Esophagus (tissue), 2 donors: Measurements from ENCODE around the gene FAM43A. TPM values are rescaled to one million over a fixed set of nuclear protein-coding genes. Genes with fewer than 3 reads are reported as not detected.

ENCODE experiments used
- H3K27ac ChIP-seq, 2 donors: one replicate each; pipeline ENCODE4 v1.5.1; 2013; ENCODE audit warnings: low read depth in 2 of 2, mild to moderate bottlenecking in 2 of 2, inconsistent platforms in 1 of 2, low read length in 1 of 2, moderate library complexity in 1 of 2
- H3K27me3 ChIP-seq, 2 donors: one replicate each; pipeline ENCODE4 v1.6.1; 2013; ENCODE audit warnings: low read length in 2 of 2, control low read depth in 1 of 2, mild to moderate bottlenecking in 1 of 2; ENCODE audit not compliant: insufficient read depth in 2 of 2, control insufficient read depth in 1 of 2
- H3K36me3 ChIP-seq, 2 donors: one replicate each; pipeline ENCODE4 v1.6.1; 2013; ENCODE audit warnings: low read length in 1 of 2; ENCODE audit not compliant: control insufficient read depth in 2 of 2, insufficient read depth in 2 of 2
- H3K4me1 ChIP-seq, 2 donors: one replicate each; pipeline ENCODE4 v1.6.1; 2013; ENCODE audit warnings: low read length in 1 of 2; ENCODE audit not compliant: control insufficient read depth in 2 of 2, insufficient read depth in 2 of 2
- H3K4me3 ChIP-seq, 2 donors: one replicate each; pipeline ENCODE4 v1.5.1; 2013; ENCODE audit warnings: low read length in 2 of 2, mild to moderate bottlenecking in 2 of 2, low read depth in 1 of 2, moderate library complexity in 1 of 2
- H3K9me3 ChIP-seq, 2 donors: one replicate each; pipeline ENCODE4 v1.6.1; 2013; ENCODE audit warnings: mild to moderate bottlenecking in 2 of 2, low read depth in 1 of 2, low read length in 1 of 2, moderate library complexity in 1 of 2; ENCODE audit not compliant: control insufficient read depth in 2 of 2, insufficient read depth in 1 of 2
- WGBS, 2 donors: extraction: QIAGEN DNeasy Blood & Tissue Kit; methylation state at CpG; one replicate each; pipeline ENCODE4 v1.1.7; 2013; 5-methylcytosine and 5-hydroxymethylcytosine counted together
- polyA plus RNA-seq, 2 donors: library from polyadenylated mRNA; stranded (reverse); fragments of 200-250 nt; gene quantifications; one replicate each; pipeline ENCODE4 v1.2.3, GENCODE V29; 2013
- donor health status: healthy with polysubstance abuse.
- donor health status: Bipolar disorder and iron deficiency.

The FAM43A gene, protein sequence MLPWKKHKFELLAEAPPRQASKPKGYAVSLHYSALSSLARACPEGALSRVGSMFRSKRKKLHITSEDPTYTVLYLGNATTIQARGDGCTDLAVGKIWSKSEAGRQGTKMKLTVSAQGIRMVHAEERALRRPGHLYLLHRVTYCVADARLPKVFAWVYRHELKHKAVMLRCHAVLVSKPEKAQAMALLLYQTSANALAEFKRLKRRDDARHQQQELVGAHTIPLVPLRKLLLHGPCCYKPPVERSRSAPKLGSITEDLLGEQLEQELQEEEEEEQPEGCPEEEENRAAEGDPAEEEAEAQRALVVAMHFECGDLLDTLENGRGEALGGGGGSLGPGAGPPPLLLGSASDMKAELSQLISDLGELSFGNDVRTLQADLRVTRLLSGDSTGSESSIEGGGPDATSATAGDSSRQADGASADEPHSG
- 10 to 100 TPM in 1 of 2 donors, 1 to 10 TPM in 1; 9.0 to 15.5 TPM for polyA plus RNA-seq

DNA sequence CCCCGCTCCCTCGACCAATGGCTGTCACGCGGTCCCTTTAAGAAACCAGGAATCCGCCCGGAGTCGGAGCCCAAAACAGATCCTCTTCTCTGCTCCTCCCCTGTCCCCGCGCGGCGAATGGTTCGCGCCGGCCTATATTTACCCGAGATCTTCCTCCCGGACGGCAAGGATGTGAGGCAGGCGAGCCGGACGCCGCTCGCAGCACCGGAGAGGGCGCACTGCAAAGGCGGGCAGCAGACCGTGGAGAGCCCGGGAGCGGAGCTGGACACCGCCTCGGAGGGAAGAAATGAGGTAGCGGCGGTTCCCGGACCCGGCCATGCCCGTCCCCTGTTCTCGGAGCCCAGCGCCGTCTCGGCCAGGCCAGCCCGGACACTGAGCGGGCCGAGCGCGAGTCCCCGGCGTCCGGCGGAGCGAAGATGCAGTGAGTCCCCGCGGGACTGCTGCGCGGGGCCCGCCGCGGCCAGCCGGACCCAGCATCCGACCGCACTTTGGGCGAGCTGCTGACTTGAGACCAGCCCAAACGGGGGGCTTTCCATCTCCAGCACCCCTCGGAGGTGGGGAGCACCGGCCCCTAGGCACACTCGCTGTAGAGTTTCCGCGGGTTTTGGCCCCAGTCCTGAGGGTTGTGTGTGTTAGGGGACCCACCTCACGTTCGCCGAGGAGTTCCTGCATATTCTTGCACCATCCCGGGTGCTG is at the start of gene FAM43A:
FAM43A (plus strand) TSS at position 166 of the 696 bp plus-strand sequence. CDS start 944 bp downstream, outside the sequence.
- peaks cover 0 to 2% of the 10 kb centered on the region in 2 donors for H3K36me3 ChIP-seq
- 1% methylated on average over 70 of the region's 70 CpGs for WGBS, 2 donors
- peak within 1 kb of the TSS; percentile 72 to 77 for H3K4me3 ChIP-seq
- H3K9me3 ChIP-seq, result no peaks in the 10 kb centered on the region
- H3K27ac ChIP-seq, result peak within 1 kb of the TSS; percentile 74 to 84
- peaks cover 2 to 14% of the 10 kb centered on the region in 2 donors for H3K4me1 ChIP-seq
- no peaks in the 10 kb centered on the region for H3K27me3 ChIP-seq

DNA sequence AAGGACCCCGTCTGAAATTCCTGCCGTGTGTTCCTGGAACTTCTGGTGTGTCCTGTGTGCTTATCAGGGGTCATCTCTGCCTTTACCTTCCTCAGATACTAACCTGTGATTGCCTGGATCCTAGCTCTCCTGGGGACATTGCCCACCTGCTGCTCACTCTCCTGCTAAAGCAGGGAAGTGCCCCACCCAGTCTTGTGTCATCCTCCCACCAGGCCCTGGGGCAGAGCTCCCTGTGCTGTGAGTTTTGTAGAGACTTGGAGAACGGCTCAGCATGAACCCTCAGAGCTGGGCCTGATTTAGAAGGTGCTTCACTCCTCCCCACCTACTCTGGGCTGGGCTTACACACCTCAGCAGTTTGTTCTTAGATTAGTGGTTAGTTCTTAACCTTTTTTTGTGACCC is 48.6 kb upstream of the FAM43A start:
- H3K27me3 ChIP-seq, result no peaks in the 10 kb centered on the region
- no peak overlapping the region for H3K4me3 ChIP-seq
- WGBS, 2 donors, result 55 to 69% methylated on average over 3 of the region's 3 CpGs

DNA sequence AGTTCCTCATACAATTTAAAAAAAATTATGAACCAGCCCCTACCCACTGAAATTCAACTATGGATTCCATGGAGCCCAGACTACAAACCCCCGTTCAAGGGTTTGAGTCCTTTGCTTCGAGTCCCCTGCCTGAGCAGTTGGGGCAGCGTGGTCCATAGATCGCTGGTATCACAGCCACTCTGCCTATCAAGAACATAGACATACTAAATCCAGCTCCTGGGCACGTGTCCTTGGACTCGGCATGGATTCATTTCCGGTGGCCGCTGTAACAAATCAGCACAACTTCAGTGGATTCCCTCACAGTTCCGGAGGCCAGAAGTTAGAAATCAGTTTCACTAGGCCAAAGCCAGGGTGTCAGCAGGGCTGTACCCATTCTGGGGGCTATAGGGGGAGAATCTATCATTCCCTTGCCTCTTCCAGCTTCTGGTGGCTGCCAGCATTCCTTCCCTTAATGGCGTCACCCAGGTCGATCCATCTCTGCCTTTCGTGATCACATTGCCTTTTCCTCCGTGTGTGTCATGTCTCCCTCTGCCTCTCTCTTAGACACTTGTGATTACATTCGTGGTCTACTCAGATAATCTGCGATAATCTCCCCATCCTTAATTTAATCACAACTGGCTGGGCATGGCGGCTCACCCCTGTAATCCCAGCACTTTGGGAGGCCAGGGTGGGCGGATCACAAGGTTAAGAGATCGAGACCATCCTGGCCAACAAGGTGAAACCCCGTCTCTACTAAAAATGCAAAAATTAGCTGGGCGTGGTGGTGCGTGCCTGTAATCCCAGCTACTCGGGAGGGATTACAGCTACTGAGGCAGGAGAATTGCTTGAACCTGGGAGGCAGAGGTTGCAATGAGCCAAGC is 47.9 kb upstream of the FAM43A start:
- Histone ChIP-seq H3K9me3 (no peaks in the 10 kb centered on the region), H3K4me3 (no peak overlapping the region), H3K36me3 (peaks cover 5 to 12% of the 10 kb centered on the region in 2 donors), H3K27ac (peak overlapping the region in 1 of 2 donors; percentile 47), H3K27me3 (no peaks in the 10 kb centered on the region), H3K4me1 (peaks cover 0 to 3% of the 10 kb centered on the region in 2 donors)
- 93% methylated on average over 22 of the region's 22 CpGs for whole genome bisulfite sequencing, 2 donors

More for the DNA sequence above, 48.6 kb upstream of the FAM43A start:
- peaks cover 5 to 9% of the 10 kb centered on the region in 2 donors for H3K36me3 ChIP-seq
- H3K27ac ChIP-seq, result no peak overlapping the region
- peaks cover 0 to 5% of the 10 kb centered on the region in 2 donors for H3K4me1 ChIP-seq
- no peaks in the 10 kb centered on the region for H3K9me3 ChIP-seq

DNA sequence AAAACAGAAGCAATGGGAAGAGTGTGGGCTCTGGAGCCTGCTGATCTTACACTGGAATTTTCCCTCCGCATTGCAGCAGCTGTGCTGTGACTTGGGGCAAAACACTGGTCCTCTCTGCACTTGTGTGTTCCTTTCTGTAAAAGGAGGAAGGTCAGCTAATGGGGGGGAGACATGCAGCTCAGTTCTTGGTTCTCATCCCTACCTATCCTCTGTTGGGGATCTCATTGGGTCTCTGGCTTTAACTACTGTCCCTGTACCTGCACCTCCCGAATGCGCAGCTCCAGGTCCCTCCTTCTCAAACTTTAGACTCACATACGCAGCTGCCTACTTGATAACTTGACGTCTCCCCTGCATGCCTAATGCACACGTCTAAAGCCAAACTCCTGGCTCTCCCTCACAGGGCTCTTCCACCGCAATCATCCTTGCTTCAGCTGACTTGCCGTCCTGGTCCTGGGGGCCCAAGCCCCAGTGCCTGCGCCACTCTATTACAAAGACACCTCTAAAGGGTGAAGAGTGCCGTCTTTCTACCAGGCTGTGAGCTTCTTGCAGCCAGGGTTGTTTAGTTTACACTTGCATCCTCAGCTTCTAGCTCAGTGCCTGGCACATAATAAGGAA is 46.6 kb upstream of the FAM43A start:
- Histone ChIP-seq H3K36me3 (peaks cover 5 to 12% of the 10 kb centered on the region in 2 donors), H3K9me3 (no peaks in the 10 kb centered on the region), H3K4me1 (no peaks in the 10 kb centered on the region), H3K27me3 (no peaks in the 10 kb centered on the region), H3K4me3 (no peak overlapping the region), H3K27ac (no peak overlapping the region)
- WGBS, 2 donors, result 94 to 95% methylated on average over 10 of the region's 10 CpGs

DNA sequence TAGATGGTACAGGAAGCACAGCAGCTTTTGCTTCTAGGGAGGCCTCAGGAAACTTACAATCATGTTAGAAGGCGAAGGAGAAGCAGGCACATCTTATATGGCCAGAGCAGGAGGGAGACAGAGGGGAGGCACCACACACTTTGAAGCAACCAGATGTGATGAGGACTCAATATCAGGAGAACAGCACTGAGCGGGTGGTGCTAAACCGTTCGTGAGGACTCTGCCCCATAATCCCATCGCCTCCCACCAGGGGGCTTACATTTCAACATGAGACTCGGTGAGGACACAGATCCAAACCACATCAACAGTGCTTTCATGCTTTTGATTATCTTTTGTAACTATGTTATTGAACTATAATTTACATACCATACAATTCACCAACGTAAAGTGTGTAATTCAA is 44.9 kb upstream of the FAM43A start:
- H3K27me3 ChIP-seq, result no peaks in the 10 kb centered on the region
- H3K9me3 ChIP-seq, result no peaks in the 10 kb centered on the region
- H3K36me3 ChIP-seq, result peaks cover 10 to 18% of the 10 kb centered on the region in 2 donors
- WGBS, 2 donors, result 82 to 84% methylated on average over 7 of the region's 7 CpGs
- no peak overlapping the region for H3K4me3 ChIP-seq
- H3K4me1 ChIP-seq, result no peaks in the 10 kb centered on the region
- H3K27ac ChIP-seq, result no peak overlapping the region

DNA sequence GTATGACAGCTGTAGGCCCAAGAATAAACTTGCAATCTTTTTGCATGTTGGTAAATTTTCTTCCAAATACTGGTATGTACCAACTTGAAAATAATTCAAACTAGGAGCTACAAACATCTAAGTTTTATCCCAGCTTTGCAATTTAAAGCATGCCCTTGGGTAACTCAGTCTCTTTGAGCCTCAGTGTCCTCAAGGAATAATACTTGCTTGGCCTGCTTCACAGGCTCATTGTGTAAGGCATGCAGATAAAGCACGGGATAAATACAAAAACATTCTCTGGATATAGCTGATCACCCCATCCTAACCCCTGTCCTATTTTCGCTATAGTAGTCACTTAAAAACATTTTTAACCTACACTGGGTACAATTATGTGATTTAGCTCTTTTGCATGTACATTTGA is 42.9 kb upstream of the FAM43A start:
- H3K4me3 ChIP-seq, result no peak overlapping the region
- no peaks in the 10 kb centered on the region for H3K9me3 ChIP-seq
- peaks cover 12 to 18% of the 10 kb centered on the region in 2 donors for H3K36me3 ChIP-seq
- no peak overlapping the region for H3K27ac ChIP-seq
- WGBS, 2 donors, result 86 to 88% methylated on average over 2 of the region's 2 CpGs
- no peaks in the 10 kb centered on the region for H3K27me3 ChIP-seq
- H3K4me1 ChIP-seq, result no peaks in the 10 kb centered on the region

DNA sequence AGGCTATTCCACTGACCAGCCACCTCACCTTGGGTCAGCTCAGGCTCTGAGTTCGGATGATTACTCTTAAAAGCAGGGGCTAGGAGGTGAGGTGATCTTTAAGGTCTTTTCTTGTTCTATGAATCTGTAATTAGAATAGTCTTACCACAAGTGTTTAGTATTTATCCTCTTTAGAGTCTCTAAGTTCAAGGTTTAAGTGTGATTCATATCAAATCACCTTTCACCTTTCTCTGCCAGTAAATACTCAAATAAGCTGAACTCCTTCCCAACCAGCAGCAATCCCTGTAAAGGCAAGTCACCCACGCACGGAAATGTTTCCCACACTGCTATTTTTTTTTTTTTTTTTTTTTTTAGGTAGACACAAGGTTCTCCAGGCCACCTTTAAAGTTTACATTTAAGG is 37.9 kb upstream of the FAM43A start:
- Histone ChIP-seq H3K27me3 (no peaks in the 10 kb centered on the region), H3K4me3 (no peak overlapping the region), H3K4me1 (no peaks in the 10 kb centered on the region), H3K36me3 (peaks cover 10 to 21% of the 10 kb centered on the region in 2 donors), H3K9me3 (no peaks in the 10 kb centered on the region), H3K27ac (no peak overlapping the region)
- 81 to 91% methylated on average over 3 of the region's 3 CpGs for WGBS, 2 donors

DNA sequence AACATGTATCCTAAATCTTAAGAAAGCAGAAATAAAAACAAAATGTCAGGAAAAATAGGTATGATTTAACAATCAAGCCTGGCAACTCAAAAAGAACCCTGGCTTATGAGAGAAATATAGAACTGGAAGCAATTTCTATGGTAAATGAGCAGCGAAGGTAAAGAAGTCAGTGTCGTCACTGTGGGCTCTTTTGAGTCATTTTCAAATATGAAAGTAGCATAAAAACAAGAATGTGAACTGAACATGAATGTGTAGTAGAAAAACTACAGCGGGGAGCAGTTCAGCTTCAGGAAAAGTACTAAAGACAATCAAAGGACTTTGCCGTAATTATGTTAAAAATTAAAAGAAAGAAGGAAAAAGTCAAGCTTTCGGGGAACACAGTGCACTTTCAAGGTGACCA is 31.2 kb upstream of the FAM43A start:
- no peaks in the 10 kb centered on the region for H3K4me1 ChIP-seq
- H3K27ac ChIP-seq, result no peak overlapping the region
- H3K36me3 ChIP-seq, result peaks cover 4 to 20% of the 10 kb centered on the region in 2 donors
- H3K4me3 ChIP-seq, result no peak overlapping the region
- no peaks in the 10 kb centered on the region for H3K27me3 ChIP-seq
- no peaks in the 10 kb centered on the region for H3K9me3 ChIP-seq
- 77 to 80% methylated on average over 5 of the region's 5 CpGs for WGBS, 2 donors

DNA sequence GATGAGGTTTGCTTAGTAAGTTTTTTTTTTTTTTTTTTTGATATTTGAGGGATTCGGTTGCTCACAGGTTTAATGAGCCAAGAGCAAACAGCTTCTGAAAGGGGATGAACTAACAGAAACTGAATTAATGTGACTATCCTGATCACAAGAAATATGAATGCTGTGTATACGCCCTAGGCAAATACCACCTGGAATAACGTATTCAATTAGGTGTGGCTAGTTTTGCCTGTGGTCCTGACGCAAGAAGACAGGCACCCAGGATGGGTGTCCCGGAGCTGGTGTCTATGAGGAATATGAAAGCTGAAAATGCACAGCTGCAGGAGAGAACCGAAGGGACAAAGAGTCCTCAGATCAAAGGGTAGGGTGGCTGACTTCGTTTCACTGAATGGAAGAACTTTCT is 28.2 kb upstream of the FAM43A start:
- no peak overlapping the region for H3K27ac ChIP-seq
- 59 to 60% methylated on average over 7 of the region's 7 CpGs for WGBS, 2 donors
- H3K36me3 ChIP-seq, result peaks cover 6 to 16% of the 10 kb centered on the region in 2 donors
- no peak overlapping the region for H3K4me3 ChIP-seq
- no peaks in the 10 kb centered on the region for H3K4me1 ChIP-seq
- H3K27me3 ChIP-seq, result no peaks in the 10 kb centered on the region
- H3K9me3 ChIP-seq, result no peaks in the 10 kb centered on the region
